Stimulated activated effector memory CD8-positive, alpha-beta T cell treated with anti-CD3 and anti-CD28 coated beads, Interleukin-12 subunit alpha, Interleukin-12 subunit beta, amount 100 ng/mL, for 72 hours (primary cell): Measurements from ENCODE around the gene SNRNP27.

Experiments used
- ATAC-seq: fragments of 150-1000 bp; cut with Tn5 transposase; 2 replicates; pipeline ENCODE4 v1.10.0; 2021
- DNase-seq, 2 donors: peaks; one replicate each; pipeline ENCODE4 v3.0.0; 2021 to 2022; ENCODE audit warnings: low spot score in 2 of 2
- H3K27ac Mint-ChIP-seq: one replicate; pipeline ENCODE4 v1.8.0; 2022; ENCODE audit warnings: mild to moderate bottlenecking, mixed read lengths
- H3K36me3 Mint-ChIP-seq: one replicate; pipeline ENCODE4 v1.8.0; 2022; ENCODE audit warnings: mild to moderate bottlenecking, mixed read lengths
- H3K4me1 Mint-ChIP-seq: one replicate; pipeline ENCODE4 v1.8.0; 2022; ENCODE audit warnings: mixed read lengths
- H3K4me3 Mint-ChIP-seq: one replicate; pipeline ENCODE4 v1.8.0; 2022; ENCODE audit warnings: mild to moderate bottlenecking, mixed read lengths
- H3K9me3 Mint-ChIP-seq: one replicate; pipeline ENCODE4 v1.8.0; 2022; ENCODE audit warnings: mixed read lengths

Gene SNRNP27

DNA sequence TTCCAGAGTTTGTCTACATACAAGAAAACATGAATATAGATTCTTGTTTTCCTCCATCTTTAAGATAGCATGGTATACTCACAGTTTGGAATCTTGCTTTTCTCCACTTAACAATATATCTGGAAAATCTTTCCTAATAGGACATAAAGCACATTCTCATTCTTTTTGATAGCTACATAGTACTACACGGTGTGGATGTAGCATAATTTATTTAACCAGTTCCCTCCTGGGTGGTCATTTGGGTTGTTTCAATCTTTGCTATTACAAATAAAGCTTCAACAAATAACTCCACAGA, 40.8 kb downstream of the SNRNP27 start:
- peak overlapping the region; percentile 70 for H3K27ac Mint-ChIP-seq
- DNase-seq (no peak), ATAC-seq (no peak)
- no peaks in the 10 kb centered on the region for H3K9me3 Mint-ChIP-seq
- peaks cover 57% of the 10 kb centered on the region for H3K4me1 Mint-ChIP-seq
- peaks cover 75% of the 10 kb centered on the region for H3K36me3 Mint-ChIP-seq
- H3K4me3 Mint-ChIP-seq = peak overlapping the region; percentile 14

DNA sequence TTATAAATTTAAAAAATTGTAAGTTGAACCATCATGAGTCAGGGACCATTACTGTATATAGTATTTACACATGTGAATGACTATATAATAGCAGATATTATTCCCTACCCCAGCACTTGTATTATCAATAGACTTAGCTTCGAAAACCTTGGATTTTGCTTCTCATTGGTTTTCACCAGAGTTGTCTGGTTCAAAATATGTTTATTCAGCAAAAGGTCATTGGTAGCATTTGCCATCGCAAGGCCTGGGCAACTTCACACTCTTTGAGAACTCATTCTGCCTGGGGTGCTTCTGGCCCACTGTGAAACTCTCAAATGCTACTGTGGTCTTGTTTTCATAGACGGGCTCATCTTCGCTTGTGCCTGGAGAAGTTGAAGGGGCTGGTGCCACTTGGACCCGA, 41.3 kb downstream of the SNRNP27 start:
- Mint-ChIP-seq H3K4me1 (peaks cover 55% of the 10 kb centered on the region), H3K4me3 (no peak overlapping the region), H3K9me3 (no peaks in the 10 kb centered on the region), H3K27ac (peak overlapping the region; percentile 70), H3K36me3 (peaks cover 75% of the 10 kb centered on the region)
- no peak for DNase-seq
- no peak for ATAC-seq

DNA sequence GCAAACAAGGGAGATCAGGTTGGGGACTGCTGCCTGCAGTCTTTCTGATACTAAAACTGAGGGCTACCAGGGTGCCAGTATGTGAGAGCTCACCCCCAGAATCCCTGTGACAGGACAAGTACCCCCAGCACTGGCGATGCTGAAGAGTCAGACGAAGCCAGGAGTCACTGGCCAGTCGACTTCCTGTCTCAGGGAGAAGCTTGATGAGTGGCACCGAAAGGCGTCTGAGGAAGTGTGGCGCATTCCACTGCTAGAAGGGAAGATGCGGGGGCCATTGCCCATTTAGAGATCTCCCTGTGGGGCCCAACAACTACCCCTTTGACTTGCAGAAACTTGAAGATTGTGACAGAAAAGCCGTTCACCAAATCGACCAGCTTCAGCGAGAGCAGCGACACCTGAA, 43.1 kb downstream of the SNRNP27 start:
- ATAC-seq (no peak), DNase-seq (no peak)
- Mint-ChIP-seq H3K9me3 (no peaks in the 10 kb centered on the region), H3K36me3 (peaks cover 82% of the 10 kb centered on the region), H3K4me3 (no peak overlapping the region), H3K4me1 (peaks cover 43% of the 10 kb centered on the region), H3K27ac (peak overlapping the region; percentile 78)

DNA sequence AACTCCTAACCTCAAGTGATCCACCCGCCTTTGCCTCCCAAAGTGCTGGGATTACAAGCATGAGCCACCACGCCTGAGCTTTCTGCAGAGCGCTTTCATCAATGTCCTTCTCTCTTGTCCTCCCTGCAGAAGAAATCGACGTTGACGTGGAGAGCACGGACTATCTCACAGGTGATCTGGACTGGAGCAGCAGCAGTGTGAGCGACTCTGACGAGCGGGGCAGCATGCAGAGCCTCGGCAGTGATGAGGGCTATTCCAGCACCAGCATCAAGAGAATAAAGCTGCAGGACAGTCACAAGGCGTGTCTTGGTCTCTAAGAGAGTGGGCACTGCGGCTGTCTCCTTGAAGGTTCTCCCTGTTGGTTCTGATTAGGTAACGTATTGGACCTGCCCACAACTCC, 44.2 kb downstream of the SNRNP27 start:
- DNase-seq = no peak
- no peak overlapping the region for H3K27ac Mint-ChIP-seq
- no peak for ATAC-seq
- peaks cover 84% of the 10 kb centered on the region for H3K36me3 Mint-ChIP-seq
- H3K4me1 Mint-ChIP-seq = peaks cover 38% of the 10 kb centered on the region
- no peaks in the 10 kb centered on the region for H3K9me3 Mint-ChIP-seq
- H3K4me3 Mint-ChIP-seq = no peak overlapping the region

DNA sequence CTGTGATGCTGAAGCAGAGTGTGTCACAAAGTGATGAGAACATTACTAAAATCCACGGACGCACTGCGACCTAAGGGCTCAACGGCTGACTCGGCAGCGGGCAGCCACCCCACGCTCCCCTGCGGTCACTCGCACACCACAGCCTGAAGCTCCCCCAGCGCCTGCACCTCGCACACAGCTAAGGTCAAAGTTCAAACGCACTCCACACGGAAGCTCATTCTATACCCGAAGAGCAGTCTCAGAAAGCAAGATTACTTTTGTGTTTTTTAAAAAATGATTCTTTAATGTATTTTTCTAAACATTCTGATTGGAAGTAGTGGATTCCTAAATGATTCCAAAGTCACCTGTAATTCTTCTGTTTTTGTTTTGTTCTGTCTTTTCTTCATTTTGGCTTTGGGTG, 46.0 kb downstream of the SNRNP27 start:
- Mint-ChIP-seq H3K4me1 (peaks cover 32% of the 10 kb centered on the region), H3K27ac (no peak overlapping the region), H3K36me3 (peaks cover 87% of the 10 kb centered on the region), H3K4me3 (no peak overlapping the region), H3K9me3 (no peaks in the 10 kb centered on the region)
- no peak for ATAC-seq
- DNase-seq = no peak

DNA sequence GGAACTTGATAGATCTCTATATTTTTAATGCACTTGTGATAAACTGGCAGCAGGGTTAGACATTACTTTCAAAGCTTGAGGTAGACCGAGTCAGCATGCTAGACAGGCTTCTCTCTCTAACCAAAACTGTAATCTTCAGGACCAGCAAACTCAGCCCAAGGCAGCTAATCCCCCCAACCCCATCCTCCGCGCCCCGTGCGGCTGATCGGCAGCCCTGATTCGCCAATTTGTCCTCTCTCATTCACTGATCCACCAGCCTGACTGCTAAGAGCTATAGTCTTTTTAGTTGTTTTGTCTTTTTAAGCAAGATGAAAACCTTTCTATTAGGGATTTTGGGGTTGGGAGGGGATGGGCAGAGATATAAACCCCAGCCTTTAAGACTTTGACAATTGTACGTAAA, 46.9 kb downstream of the SNRNP27 start:
- DNase-seq (no peak), ATAC-seq (no peak)
- Mint-ChIP-seq H3K9me3 (no peaks in the 10 kb centered on the region), H3K4me3 (no peak overlapping the region), H3K27ac (no peak overlapping the region), H3K4me1 (peaks cover 38% of the 10 kb centered on the region), H3K36me3 (peaks cover 82% of the 10 kb centered on the region)

DNA sequence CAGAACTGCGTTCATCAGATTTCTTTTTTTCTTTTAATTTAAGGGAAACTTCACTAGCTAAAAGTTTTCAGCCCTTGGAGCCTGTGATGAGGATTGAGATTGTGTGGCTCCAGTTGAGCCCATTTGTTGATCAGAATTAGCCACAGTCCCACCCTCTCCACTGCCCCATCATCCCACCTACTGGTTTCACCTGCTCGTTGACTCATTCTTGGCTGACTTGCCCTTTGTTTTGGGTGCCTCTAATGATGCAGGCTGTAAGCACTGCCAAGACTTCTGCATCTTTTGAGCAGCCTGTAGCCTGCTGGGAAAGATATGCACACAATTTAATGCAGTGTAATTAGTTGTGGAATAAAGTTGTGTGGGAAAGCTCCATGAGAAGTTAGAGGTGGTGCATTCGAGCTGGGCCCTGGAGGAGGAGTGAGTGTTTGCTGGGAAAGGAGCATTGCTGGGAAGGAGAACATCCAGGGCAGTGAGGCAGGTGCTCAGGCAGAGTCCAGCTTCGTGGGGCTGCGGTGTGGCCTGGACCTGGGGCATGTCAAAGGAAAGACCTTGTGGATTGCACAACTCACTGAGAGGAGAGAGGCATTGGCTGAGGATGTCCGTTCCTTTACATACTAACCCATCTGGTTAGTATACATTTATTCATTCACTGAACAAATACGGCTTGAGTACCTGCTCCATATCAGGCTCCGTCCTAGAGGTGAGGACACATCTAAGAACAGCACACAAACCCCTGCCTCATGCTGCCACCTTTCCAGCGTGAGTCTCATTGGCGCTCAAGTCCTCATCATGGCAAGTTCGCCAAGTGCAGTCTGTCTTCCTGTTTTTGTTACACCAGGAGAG, 49.5 kb downstream of the SNRNP27 start:
- peak overlapping the region; percentile 62 for H3K27ac Mint-ChIP-seq
- no peak overlapping the region for H3K4me3 Mint-ChIP-seq
- DNase-seq (no peak), ATAC-seq (peak; percentile 61)
- H3K36me3 Mint-ChIP-seq = peaks cover 56% of the 10 kb centered on the region
- peaks cover 49% of the 10 kb centered on the region for H3K4me1 Mint-ChIP-seq
- no peaks in the 10 kb centered on the region for H3K9me3 Mint-ChIP-seq

DNA sequence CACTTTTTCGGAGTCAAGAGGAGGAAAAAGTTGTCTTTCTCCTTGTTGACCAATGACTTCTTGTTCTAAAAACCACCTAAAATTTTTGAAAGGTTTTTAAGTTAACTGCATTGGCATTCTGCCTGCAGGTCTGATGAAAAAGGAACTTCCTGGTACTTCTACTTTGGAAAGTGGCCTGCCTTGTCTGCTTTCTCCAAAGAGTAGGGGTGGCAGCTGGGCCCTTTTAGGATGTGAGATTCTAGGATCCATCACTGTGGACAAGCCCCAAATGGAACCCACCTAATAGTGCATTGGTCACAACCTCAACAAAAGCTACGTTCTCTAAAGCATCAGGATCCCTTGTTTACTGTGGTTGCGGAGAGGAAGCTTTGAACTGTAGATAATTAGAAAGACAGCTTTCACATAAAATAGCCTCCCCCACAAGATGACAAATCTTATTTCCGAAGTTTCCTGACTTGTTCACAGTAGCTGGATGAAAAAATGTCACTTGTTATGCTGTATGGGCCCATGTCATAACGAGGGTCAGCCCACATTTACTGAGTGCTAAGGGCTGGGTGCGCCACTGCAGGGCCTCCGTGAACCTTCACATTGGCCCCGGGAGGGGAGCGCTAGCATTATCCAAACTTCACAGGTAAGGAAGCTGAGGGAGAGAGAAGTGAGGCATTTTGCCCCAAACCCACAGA, 50.2 kb downstream of the SNRNP27 start:
- Mint-ChIP-seq H3K4me3 (no peak overlapping the region), H3K4me1 (peaks cover 46% of the 10 kb centered on the region), H3K9me3 (no peaks in the 10 kb centered on the region), H3K27ac (peak overlapping the region; percentile 97), H3K36me3 (peaks cover 49% of the 10 kb centered on the region)
- ATAC-seq (no peak), DNase-seq (no peak)

DNA sequence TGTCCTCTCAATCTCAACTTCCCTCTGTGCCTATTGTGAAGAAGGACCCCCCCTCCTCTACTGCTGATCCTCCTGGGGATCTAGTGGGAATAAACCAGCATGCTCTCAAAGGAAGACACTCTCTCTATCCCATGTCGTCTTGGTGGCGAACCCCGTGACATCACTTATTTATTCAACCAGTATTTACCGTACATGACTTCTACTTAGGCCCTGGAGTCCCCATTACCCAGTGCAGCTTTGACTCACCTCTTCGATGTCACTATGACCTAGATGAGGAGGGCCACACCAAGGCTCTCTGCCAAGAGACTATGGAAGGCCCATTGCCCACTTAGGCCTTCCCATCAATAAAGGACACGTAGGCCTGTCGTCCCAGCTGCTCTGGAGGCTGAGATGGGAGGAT, 51.0 kb downstream of the SNRNP27 start:
- H3K36me3 Mint-ChIP-seq = peaks cover 41% of the 10 kb centered on the region

DNA sequence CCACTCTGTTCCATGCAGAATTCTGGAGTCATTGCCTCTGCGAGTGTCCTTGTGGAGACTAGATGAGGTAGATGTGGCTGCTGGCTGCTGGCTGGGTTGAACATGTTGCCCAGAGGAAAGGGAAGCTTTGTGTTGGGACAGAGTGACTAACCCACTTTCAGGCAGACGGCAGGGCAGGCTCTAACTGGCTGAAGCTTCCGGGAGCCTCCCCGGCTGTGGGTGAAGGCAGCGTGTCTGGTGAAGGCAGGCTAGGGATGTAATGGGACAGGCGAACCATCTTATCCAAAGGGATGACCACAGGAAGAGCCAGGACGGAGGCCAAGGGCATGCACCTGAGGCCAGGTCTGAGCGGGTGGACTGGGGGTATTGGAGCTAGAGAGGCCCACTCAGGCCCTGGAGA, 51.7 kb downstream of the SNRNP27 start:
- Mint-ChIP-seq H3K36me3 (peaks cover 34% of the 10 kb centered on the region), H3K27ac (peak overlapping the region; percentile 97), H3K4me1 (peaks cover 49% of the 10 kb centered on the region), H3K9me3 (no peaks in the 10 kb centered on the region), H3K4me3 (peak overlapping the region; percentile 53)
- ATAC-seq (no peak), DNase-seq (no peak)

More for the DNA sequence above, 51.0 kb downstream of the SNRNP27 start:
- peak overlapping the region; percentile 53 for H3K4me3 Mint-ChIP-seq
- no peak for ATAC-seq
- peak overlapping the region; percentile 97 for H3K27ac Mint-ChIP-seq
- no peak for DNase-seq
- H3K4me1 Mint-ChIP-seq = peaks cover 49% of the 10 kb centered on the region
- no peaks in the 10 kb centered on the region for H3K9me3 Mint-ChIP-seq

DNA sequence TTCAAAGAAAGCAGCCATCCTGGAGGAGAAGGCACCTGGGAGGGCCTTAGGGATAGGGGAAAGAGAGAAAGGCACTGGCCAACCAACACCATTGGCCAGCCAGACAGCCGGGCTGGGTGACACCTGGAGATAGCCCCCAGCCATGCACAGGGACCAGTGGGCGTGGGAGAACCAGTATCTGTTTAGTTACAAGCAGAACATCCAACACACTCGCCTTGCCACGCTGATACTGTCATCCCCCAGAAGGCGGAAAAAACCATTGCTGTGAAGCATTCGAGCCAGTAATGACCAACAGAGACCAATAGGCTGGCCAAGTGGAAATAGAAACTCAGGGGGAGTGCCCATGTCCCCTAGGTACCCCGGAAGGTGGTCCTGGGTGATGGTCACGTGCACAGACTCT, 52.2 kb downstream of the SNRNP27 start:
- Mint-ChIP-seq H3K4me1 (peaks cover 49% of the 10 kb centered on the region), H3K36me3 (peaks cover 29% of the 10 kb centered on the region), H3K27ac (peak overlapping the region; percentile 97), H3K4me3 (peak overlapping the region; percentile 53), H3K9me3 (no peaks in the 10 kb centered on the region)
- ATAC-seq (no peak), DNase-seq (no peak)

DNA sequence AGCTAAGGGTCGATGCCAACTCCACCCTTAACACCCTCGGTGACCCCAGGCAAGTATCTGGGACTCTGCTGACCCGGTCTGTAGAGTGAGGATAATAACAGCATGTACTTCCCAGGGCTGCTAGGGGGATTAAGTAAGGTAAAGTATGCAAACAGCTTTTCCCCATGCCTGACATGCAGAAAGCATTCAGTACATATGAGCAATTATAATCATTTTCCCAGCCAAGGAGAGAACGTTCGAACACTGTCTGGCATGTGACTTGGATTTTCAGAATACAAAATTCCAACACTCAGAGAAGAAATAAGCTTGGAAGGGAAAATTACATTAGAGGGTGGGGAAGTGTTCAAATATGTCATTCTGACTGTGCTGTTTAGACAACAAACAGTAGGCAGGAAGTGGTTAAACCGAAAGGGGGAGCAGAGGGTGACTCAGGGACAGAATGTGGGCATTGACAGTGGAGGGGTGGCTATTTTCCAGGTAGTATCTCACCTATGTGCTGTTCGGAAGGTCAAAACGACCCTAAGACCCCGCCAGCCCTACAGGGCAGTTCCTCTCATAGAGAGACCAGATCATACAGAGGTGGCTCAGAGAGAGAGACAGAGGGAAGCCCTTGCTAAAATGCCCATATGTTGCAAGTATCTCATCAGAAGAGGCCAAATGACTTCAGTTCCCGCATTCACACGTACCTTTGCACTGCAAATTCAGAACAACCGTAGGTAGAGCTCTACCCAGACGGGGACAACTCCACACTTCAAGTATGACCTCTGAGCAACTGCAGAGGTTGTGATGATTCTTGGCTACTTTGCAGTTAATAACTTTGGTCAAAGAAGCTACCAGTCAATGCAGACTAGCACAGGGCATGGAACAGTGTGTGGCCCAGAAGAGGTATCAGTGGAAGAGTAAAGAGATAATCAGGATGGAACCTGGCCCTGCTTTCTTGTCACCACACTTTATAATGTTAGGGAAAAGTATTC, 52.9 kb downstream of the SNRNP27 start:
- peaks cover 22% of the 10 kb centered on the region for H3K36me3 Mint-ChIP-seq
- H3K4me1 Mint-ChIP-seq = peaks cover 49% of the 10 kb centered on the region
- peak overlapping the region; percentile 53 for H3K4me3 Mint-ChIP-seq
- ATAC-seq (peak; percentile 93), DNase-seq (peak; percentile 40 to 79)
- H3K9me3 Mint-ChIP-seq = no peaks in the 10 kb centered on the region
- peak overlapping the region; percentile 97 for H3K27ac Mint-ChIP-seq

DNA sequence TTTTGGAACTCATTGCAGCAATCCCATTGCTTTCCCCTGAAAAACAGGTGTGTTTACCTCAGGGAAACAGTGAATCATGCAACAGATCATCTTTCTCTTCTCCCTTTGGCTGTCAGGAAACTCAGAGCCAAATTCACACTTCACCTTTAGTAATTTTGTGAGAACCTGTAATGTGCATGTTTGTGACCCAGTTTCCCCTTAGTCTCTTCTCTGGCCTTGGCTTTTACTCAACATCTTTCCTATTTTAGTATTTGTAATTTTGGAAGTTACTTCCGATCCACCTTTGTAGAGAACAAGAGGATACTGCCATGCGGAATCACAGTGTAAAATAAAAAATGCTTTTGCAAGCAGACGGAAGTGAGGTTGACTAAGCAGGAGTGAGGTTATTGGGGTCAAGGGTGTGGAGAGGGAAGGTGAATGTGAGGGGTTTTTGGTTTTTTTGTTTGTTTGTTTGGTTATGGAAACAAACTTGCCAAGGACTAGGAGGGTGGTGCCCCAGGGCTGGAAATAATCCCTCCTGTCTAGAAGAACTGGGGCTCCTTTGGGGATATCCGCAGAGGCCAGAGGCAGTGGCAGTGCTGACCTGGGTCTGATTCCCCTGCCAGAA, 53.7 kb downstream of the SNRNP27 start:
- ATAC-seq = no peak
- Mint-ChIP-seq H3K36me3 (peaks cover 14% of the 10 kb centered on the region), H3K4me3 (peak overlapping the region; percentile 53), H3K4me1 (peaks cover 49% of the 10 kb centered on the region), H3K27ac (peak overlapping the region; percentile 97), H3K9me3 (no peaks in the 10 kb centered on the region)
- DNase-seq = no peak

DNA sequence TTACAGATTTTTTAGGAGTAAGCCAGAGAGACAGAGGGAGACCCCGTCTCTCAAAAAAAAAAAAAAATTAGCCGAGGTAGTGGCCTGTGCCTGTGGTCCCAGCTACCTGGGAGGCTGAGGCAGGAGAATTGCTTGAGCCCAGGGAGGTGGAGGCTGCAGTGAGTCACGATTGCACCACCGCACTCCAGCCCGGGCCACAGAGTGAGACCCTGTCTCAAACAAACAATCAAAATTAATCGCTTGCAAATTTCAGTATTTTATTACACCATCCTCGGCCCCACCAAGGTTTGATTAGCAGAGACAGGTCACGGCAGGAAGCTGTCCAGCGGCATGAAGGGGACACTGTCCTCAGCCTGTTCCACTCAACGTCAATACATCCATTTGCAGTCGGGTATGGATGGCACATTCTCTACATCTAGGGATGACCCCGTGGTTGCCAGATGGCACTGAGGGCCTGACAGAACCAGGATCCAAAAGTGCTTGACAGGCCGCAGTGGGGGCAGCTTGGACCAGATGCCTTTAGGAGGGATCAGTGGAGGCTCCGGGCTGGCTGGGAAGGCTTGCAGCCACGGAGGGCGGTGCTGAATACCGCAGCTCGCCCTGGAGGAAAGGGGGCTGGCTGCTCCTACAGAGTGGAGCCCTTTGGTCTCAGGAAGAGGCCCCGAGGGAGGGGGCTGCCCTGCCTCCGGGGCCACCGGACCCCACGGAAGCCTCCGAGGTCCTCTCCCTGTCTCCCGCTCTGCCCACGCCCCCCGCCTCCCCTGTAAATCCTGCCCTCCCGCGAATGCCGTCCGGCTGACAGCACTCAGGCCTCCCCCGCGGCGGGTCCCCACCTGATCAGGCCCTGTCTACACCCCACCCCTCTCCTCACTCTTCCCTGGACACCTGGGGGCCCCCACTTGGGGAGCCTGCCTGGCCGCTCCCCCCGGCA, 54.5 kb downstream of the SNRNP27 start:
- Mint-ChIP-seq H3K36me3 (peaks cover 6% of the 10 kb centered on the region), H3K9me3 (no peaks in the 10 kb centered on the region), H3K4me3 (no peak overlapping the region), H3K4me1 (peaks cover 49% of the 10 kb centered on the region), H3K27ac (peak overlapping the region; percentile 97)
- no peak for DNase-seq
- no peak for ATAC-seq
